IMR-90 (cell line): ENCODE data around the gene SYT8. TPM values are rescaled to one million over a fixed set of nuclear protein-coding genes. Genes with fewer than 3 reads are reported as not detected.
"Not testable (repeated sequence)": the region's sequence is repeated elsewhere in the genome, so short reads cannot be mapped to it uniquely, and the experiment has no call there.

Experiments
- ATAC-seq: fragments of 200-7000 bp; cut with Tn5 transposase; 2 replicates; pipeline ENCODE4 v1.9.1; 2020; ENCODE audit warnings: low read depth, mild to moderate bottlenecking, moderate library complexity
- BruUV-seq: library from RNA; stranded (reverse); fragments of 400-500 nt; replicated peaks from 2 replicates; lab custom pipeline; 2021; lab: Mats Ljungman, UMichigan
- CTCF ChIA-PET: fragments of 300-600 bp; formaldehyde crosslinking; extraction: SDS; loops from one replicate; lab custom pipeline; 2021; ENCODE audit warnings: antibody characterized with exemption; lab: Yijun Ruan, JAX
- POLR2A ChIA-PET: fragments of 300-600 bp; sonication (Branson Sonifier 250); formaldehyde crosslinking; loops from one replicate; lab custom pipeline; 2022; ENCODE audit warnings: antibody characterized with exemption; ENCODE audit not compliant: unreplicated experiment; lab: Charles Lee
- DNase-seq: peaks from one replicate; pipeline ENCODE4 v3.0.0; 2013
- H2AFZ ChIP-seq: replicated peaks from 2 replicates; pipeline ENCODE3; 2013; ENCODE audit warnings: low read length, mild to moderate bottlenecking; ENCODE audit not compliant: poor library complexity
- H2AK5ac ChIP-seq: 2 replicates; pipeline ENCODE4 v1.6.1; 2013; ENCODE audit warnings: low read depth, low read length, inconsistent platforms
- H2AK9ac ChIP-seq: replicated peaks from 2 replicates; pipeline ENCODE3; 2013; ENCODE audit warnings: mild to moderate bottlenecking, low read depth, low read length, moderate library complexity; ENCODE audit not compliant: poor library complexity
- H2BK120ac ChIP-seq: 2 replicates; pipeline ENCODE4 v1.6.1; 2013; ENCODE audit warnings: low read depth, low read length, inconsistent platforms
- H2BK15ac ChIP-seq: 3 replicates; pipeline ENCODE4 v1.6.1; 2013; ENCODE audit warnings: low read depth, low read length, inconsistent platforms
- H2BK20ac ChIP-seq: 2 replicates; pipeline ENCODE4 v1.6.1; 2013; ENCODE audit warnings: low read depth, mild to moderate bottlenecking, inconsistent platforms, low read length, moderate library complexity
- H2BK5ac ChIP-seq: 2 replicates; pipeline ENCODE4 v1.6.1; 2013; ENCODE audit warnings: mild to moderate bottlenecking, low read depth, low read length, inconsistent platforms; ENCODE audit not compliant: poor library complexity, severe bottlenecking
- H3K14ac ChIP-seq: replicated peaks from 2 replicates; pipeline ENCODE4 v1.6.1; 2013; ENCODE audit warnings: low read depth, low read length, inconsistent platforms
- H3K18ac ChIP-seq: 2 replicates; pipeline ENCODE4 v1.6.1; 2013; ENCODE audit warnings: low read depth, low read length, control low read depth
- H3K23ac ChIP-seq: 2 replicates; pipeline ENCODE4 v1.6.1; 2013; ENCODE audit warnings: low read depth, low read length, inconsistent platforms
- H3K27ac ChIP-seq: 2 replicates; pipeline ENCODE4 v1.5.1; 2013; ENCODE audit warnings: mild to moderate bottlenecking, control low read depth, low read length; ENCODE audit not compliant: insufficient read depth
- H3K27me3 ChIP-seq: 2 replicates; pipeline ENCODE4 v1.6.1; 2013; ENCODE audit warnings: low read length; ENCODE audit not compliant: control insufficient read depth, insufficient read depth
- H3K36me3 ChIP-seq: 2 replicates; pipeline ENCODE4 v1.6.1; 2013; ENCODE audit warnings: low read length, mixed read lengths; ENCODE audit not compliant: control insufficient read depth, insufficient read depth
- H3K4ac ChIP-seq: 2 replicates; pipeline ENCODE4 v1.6.1; 2013; ENCODE audit warnings: low read depth, low read length, inconsistent platforms
- H3K4me1 ChIP-seq: 2 replicates; pipeline ENCODE4 v1.6.1; 2013; ENCODE audit warnings: low read length, mixed read lengths; ENCODE audit not compliant: control insufficient read depth, insufficient read depth
- H3K4me2 ChIP-seq: 2 replicates; pipeline ENCODE4 v1.6.1; 2013; ENCODE audit warnings: low read depth, mild to moderate bottlenecking, control low read depth, low read length, moderate library complexity
- H3K4me3 ChIP-seq: 2 replicates; pipeline ENCODE4 v1.5.1; 2013; ENCODE audit warnings: low read depth, mild to moderate bottlenecking, control low read depth, low read length, moderate library complexity; ENCODE audit not compliant: insufficient read depth
- H3K56ac ChIP-seq: 2 replicates; pipeline ENCODE4 v1.6.1; 2013; ENCODE audit warnings: low read length, inconsistent platforms; ENCODE audit not compliant: insufficient read depth; ENCODE audit errors: extremely low read depth
- H3K79me1 ChIP-seq, 2 experiments: 2 replicates each; pipeline ENCODE4 v1.6.1; 2013; ENCODE audit warnings: low read length in 2 of 2, inconsistent platforms in 1 of 2, low read depth in 1 of 2
- H3K9ac ChIP-seq: 2 replicates; pipeline ENCODE4 v1.6.1; 2013; ENCODE audit warnings: low read depth, low read length, control low read depth
- H3K9me1 ChIP-seq: 2 replicates; pipeline ENCODE4 v1.6.1; 2013; ENCODE audit warnings: low read length, inconsistent platforms; ENCODE audit not compliant: insufficient read depth
- H3K9me3 ChIP-seq: 2 replicates; pipeline ENCODE4 v1.6.1; 2013; ENCODE audit warnings: low read length; ENCODE audit not compliant: control insufficient read depth, insufficient read depth
- H4K20me1 ChIP-seq: 2 replicates; pipeline ENCODE4 v1.6.1; 2013; ENCODE audit warnings: low read length, inconsistent platforms; ENCODE audit not compliant: insufficient read depth
- H4K5ac ChIP-seq: 2 replicates; pipeline ENCODE4 v1.6.1; 2013; ENCODE audit warnings: mild to moderate bottlenecking, low read depth, low read length, control low read depth
- H4K8ac ChIP-seq, 2 experiments: 2 replicates each; pipeline ENCODE4 v1.6.1; 2013; ENCODE audit warnings: low read depth in 2 of 2, low read length in 2 of 2, control low read depth in 1 of 2, inconsistent platforms in 1 of 2
- H4K91ac ChIP-seq: 2 replicates; pipeline ENCODE4 v1.6.1; 2013; ENCODE audit warnings: low read depth, low read length, inconsistent platforms; ENCODE audit not compliant: insufficient read depth
- WGBS, 2 experiments: methylation state at CpG; one replicate each; pipeline versions ENCODE4 v1.1.5 to v1.1.7; 2013; ENCODE audit warnings: missing lambda C conversion rate in 2 of 2; ENCODE audit not compliant: insufficient read length in 1 of 2; ENCODE audit errors: extremely low coverage in 2 of 2; 5-methylcytosine and 5-hydroxymethylcytosine counted together
- dilution Hi-C: fragments of 300-500 bp; cut with HindIII; formaldehyde crosslinking; loops from one replicate; pipeline ENCODE4 v1.14.3; 2018; ENCODE audit warnings: low sequenced_read_pairs; ENCODE audit not compliant: unreplicated experiment
- in situ Hi-C: fragments of 300-500 bp; cut with MboI; formaldehyde crosslinking; loops from 3 replicates; pipeline ENCODE4 v1.14.3; 2019; ENCODE audit warnings: low sequenced_read_pairs, inconsistent platforms, mixed read lengths
- intact Hi-C: fragments of 100-400 bp; cut with micrococcal nuclease; formaldehyde crosslinking; loops from 2 replicates; pipeline ENCODE4 v1.10.0; 2022
- polyA plus RNA-seq, 3 experiments: library from polyadenylated mRNA; depleted of rRNA; stranded (reverse); fragments of >200 nt; gene quantifications; 2 replicates each; pipeline ENCODE4 v1.2.3, GENCODE V29; 2012; ENCODE audit warnings: low replicate concordance in 1 of 3
- total RNA-seq: library from RNA; depleted of rRNA; stranded (reverse); fragments of >200 nt; gene quantifications from 2 replicates; pipeline ENCODE4 v1.2.3, GENCODE V29; 2012
- TF ChIP-seq, protein P1 (sequence below): fragments of 150-350 bp; IDR thresholded peaks from 2 replicates; pipeline ENCODE4 v1.6.1; 2017; ENCODE audit warnings: mild to moderate bottlenecking, antibody characterized with exemption, low read length, low read depth

The SYT8 gene
- total and polyA plus RNA-seq, 2 of the 4 experiments (the other 2 are of a cell fraction) = not detected

GRCh38 chr11:1873048-1873812 lies 38.4 kb downstream of the SYT8 start (continued):
- TF ChIP-seq, protein P1, sequence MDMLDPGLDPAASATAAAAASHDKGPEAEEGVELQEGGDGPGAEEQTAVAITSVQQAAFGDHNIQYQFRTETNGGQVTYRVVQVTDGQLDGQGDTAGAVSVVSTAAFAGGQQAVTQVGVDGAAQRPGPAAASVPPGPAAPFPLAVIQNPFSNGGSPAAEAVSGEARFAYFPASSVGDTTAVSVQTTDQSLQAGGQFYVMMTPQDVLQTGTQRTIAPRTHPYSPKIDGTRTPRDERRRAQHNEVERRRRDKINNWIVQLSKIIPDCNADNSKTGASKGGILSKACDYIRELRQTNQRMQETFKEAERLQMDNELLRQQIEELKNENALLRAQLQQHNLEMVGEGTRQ = no peak

GRCh38 chr11:1873813-1874150 lies 39.0 kb downstream of the SYT8 start:
- intact Hi-C loops, H2BK5ac ChIP-seq, H2AK5ac ChIP-seq, BruUV-seq, H3K4ac ChIP-seq, H3K18ac ChIP-seq, H4K20me1 ChIP-seq, H3K9me3 ChIP-seq, DNase-seq, H2AFZ ChIP-seq, in situ Hi-C loops, H3K23ac ChIP-seq, H3K79me1 ChIP-seq, H3K9ac ChIP-seq, H4K5ac ChIP-seq, H2BK15ac ChIP-seq, H2AK9ac ChIP-seq, H3K4me3 ChIP-seq, dilution Hi-C loops, H3K4me2 ChIP-seq, H3K14ac ChIP-seq, H3K36me3 ChIP-seq, H3K56ac ChIP-seq, H3K4me1 ChIP-seq, CTCF ChIA-PET, H3K27ac ChIP-seq, H4K8ac ChIP-seq, H2BK20ac ChIP-seq, ATAC-seq, POLR2A ChIA-PET, H4K91ac ChIP-seq, H3K9me1 ChIP-seq, H2BK120ac ChIP-seq: not testable (repeated sequence)
- WGBS, 2 experiments = 87% methylated on average over 6 of the region's 17 CpGs; no CpG with 5 or more reads in 1 of the 2 experiments
- peaks cover 21% of the 10 kb centered on the region; the same call in 1 of the 2 replicates for H3K27me3 ChIP-seq

DNA sequence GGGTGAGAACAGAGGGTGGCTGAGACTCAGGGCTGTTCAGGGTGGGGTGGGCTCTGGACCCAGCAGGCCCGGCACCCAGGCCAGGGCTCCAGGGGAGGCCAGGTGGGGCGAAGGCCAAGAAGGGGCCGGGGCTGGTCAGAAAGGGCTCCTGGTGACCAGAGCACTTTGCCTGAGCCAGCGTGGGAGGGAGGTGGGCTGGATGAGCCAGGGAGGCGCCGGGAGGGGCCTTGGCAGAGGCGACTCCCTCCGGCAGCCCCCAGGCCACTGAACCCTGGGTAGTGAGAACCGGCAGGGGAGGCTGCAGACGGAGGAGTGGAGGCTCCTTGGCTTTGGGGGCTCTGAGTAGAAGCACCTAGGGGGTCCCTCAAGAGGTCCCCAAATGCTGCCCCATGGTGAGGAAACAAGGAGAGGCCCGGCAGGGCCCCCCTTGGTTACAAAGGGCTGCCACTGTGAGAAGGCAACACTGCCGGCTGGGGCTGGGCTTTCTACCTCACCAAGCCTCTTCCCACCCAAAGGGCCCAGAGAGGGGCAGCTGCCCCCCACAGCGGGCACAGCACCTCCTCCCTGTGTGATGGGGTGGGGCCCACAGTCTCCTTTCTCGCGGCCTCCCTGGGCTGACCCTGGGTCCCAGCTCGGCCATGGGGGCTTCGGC lies 39.8 kb downstream of the SYT8 start:
- DNase-seq, H2BK120ac ChIP-seq, H3K14ac ChIP-seq, H3K79me1 ChIP-seq, ATAC-seq, H4K20me1 ChIP-seq, intact Hi-C loops, H2AFZ ChIP-seq, H2AK5ac ChIP-seq, H2AK9ac ChIP-seq, H4K5ac ChIP-seq, H3K4me1 ChIP-seq, H3K4me2 ChIP-seq, in situ Hi-C loops, H3K9me1 ChIP-seq, H2BK5ac ChIP-seq, dilution Hi-C loops, H3K9ac ChIP-seq, H3K23ac ChIP-seq, CTCF ChIA-PET, H3K56ac ChIP-seq, H4K91ac ChIP-seq, H3K36me3 ChIP-seq, BruUV-seq, H3K18ac ChIP-seq, POLR2A ChIA-PET, H3K27ac ChIP-seq, H3K4ac ChIP-seq, H3K4me3 ChIP-seq, H2BK20ac ChIP-seq, H2BK15ac ChIP-seq, H4K8ac ChIP-seq, H3K9me3 ChIP-seq: not testable (repeated sequence)
- peaks cover 18% of the 10 kb centered on the region; the same call in 1 of the 2 replicates for H3K27me3 ChIP-seq
- 100% methylated on average over 3 of the region's 17 CpGs; no CpG with 5 or more reads in 1 of the 2 experiments for WGBS, 2 experiments
